MCF 10A (cell line): Measurements from ENCODE around the gene HHLA2. TPM values are rescaled to one million over a fixed set of nuclear protein-coding genes. Genes with fewer than 3 reads are reported as not detected.

Experiments used
- BruUV-seq: library from RNA; stranded (reverse); fragments of 400-500 nt; replicated peaks from 2 replicates; lab custom pipeline; 2021; lab: Mats Ljungman, UMichigan
- CTCF ChIA-PET: fragments of 300-600 bp; sonication (Branson Sonifier 250); formaldehyde crosslinking; extraction: SDS; loops from one replicate; lab custom pipeline; 2021; ENCODE audit warnings: antibody characterized with exemption, inconsistent platforms; lab: Yijun Ruan, JAX
- POLR2A ChIA-PET: fragments of 300-600, 350-650 bp; sonication (Branson Sonifier 250); formaldehyde crosslinking; extraction: SDS; loops from one replicate; lab custom pipeline; 2020; ENCODE audit warnings: antibody characterized with exemption, inconsistent platforms; lab: Yijun Ruan, JAX
- DNase-seq: peaks from one replicate; pipeline ENCODE4 v3.0.0-alpha.2; 2018; ENCODE audit not compliant: unreplicated experiment
- H3K27ac Mint-ChIP-seq: one replicate; pipeline ENCODE4 v1.8.0; 2022; ENCODE audit warnings: mild to moderate bottlenecking, low read depth, mixed read lengths; ENCODE audit not compliant: unreplicated experiment
- H3K27me3 Mint-ChIP-seq: one replicate; pipeline ENCODE4 v1.8.0; 2022; ENCODE audit warnings: mixed read lengths; ENCODE audit not compliant: insufficient read depth, unreplicated experiment
- H3K36me3 Mint-ChIP-seq: one replicate; pipeline ENCODE4 v1.8.0; 2022; ENCODE audit warnings: mild to moderate bottlenecking, moderate library complexity, mixed read lengths; ENCODE audit not compliant: insufficient read depth, unreplicated experiment
- H3K4me1 Mint-ChIP-seq: one replicate; pipeline ENCODE4 v1.8.0; 2022; ENCODE audit warnings: mixed read lengths; ENCODE audit not compliant: insufficient read depth, unreplicated experiment
- H3K4me3 Mint-ChIP-seq: one replicate; pipeline ENCODE4 v1.8.0; 2022; ENCODE audit warnings: mild to moderate bottlenecking, moderate library complexity, mixed read lengths; ENCODE audit not compliant: unreplicated experiment
- H3K9me3 Mint-ChIP-seq: one replicate; pipeline ENCODE4 v1.8.0; 2022; ENCODE audit warnings: mixed read lengths; ENCODE audit not compliant: unreplicated experiment
- intact Hi-C: fragments of 100-400 bp; cut with micrococcal nuclease; formaldehyde crosslinking; loops from 2 replicates; pipeline ENCODE4 v1.14.1; 2022
- total RNA-seq: library from RNA; stranded (reverse); gene quantifications from 2 replicates; pipeline ENCODE4 v1.2.3, GENCODE V29; 2022
- TF ChIP-seq, protein P1 (sequence below): fragments of 200-600 bp; IDR thresholded peaks from one replicate; pipeline ENCODE4 v1.8.0; 2022; ENCODE audit warnings: antibody characterized with exemption, mild to moderate bottlenecking; ENCODE audit not compliant: unreplicated experiment

HHLA2 gene
- total RNA-seq, 1 experiment from 2014 or later = not detected

DNA sequence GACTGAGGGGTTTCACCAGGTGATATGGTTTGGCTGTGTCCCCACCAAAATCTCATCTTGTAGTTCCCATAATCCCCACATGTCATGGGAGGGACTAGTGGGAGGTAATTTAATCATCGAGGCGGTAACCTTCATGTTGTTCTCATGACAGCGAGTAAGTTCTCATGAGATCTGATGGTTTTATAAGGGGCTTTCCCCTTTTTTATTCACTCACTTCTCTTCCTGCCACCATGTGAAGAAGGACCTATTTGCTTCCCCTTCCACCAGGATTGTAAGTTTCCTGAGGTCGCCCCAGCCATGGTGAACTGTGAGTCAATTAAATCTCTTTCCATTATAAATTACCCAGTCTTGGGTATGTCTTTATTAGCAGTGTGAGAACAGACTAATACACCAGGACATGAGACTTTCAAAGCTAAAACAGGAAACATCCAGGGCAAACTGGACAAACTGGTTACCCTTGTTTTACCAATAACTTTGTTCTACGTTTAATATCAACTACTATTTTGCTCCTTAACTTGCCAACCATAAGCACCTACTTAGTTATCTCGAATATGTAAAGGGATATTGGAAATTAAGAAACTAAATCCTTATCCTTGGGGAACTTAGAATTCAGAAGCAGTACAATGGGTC is 115.9 kb downstream of the HHLA2 start:
- Mint-ChIP-seq H3K27ac (no peak overlapping the region), H3K27me3 (no peaks in the 10 kb centered on the region)

GRCh38 chr3:108414007-108414406 is 117.7 kb downstream of the HHLA2 start:
- H3K4me3 Mint-ChIP-seq = no peak overlapping the region
- intact Hi-C loops = no loop called here
- DNase-seq = no peak
- ChIA-PET CTCF (no interaction called here), POLR2A (no interaction called here)
- H3K4me1 Mint-ChIP-seq = no peaks in the 10 kb centered on the region
- no TSS peak for BruUV-seq
- TF ChIP-seq, protein P1, sequence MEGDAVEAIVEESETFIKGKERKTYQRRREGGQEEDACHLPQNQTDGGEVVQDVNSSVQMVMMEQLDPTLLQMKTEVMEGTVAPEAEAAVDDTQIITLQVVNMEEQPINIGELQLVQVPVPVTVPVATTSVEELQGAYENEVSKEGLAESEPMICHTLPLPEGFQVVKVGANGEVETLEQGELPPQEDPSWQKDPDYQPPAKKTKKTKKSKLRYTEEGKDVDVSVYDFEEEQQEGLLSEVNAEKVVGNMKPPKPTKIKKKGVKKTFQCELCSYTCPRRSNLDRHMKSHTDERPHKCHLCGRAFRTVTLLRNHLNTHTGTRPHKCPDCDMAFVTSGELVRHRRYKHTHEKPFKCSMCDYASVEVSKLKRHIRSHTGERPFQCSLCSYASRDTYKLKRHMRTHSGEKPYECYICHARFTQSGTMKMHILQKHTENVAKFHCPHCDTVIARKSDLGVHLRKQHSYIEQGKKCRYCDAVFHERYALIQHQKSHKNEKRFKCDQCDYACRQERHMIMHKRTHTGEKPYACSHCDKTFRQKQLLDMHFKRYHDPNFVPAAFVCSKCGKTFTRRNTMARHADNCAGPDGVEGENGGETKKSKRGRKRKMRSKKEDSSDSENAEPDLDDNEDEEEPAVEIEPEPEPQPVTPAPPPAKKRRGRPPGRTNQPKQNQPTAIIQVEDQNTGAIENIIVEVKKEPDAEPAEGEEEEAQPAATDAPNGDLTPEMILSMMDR = no peak
- no peaks in the 10 kb centered on the region for H3K9me3 Mint-ChIP-seq
- no peaks in the 10 kb centered on the region for H3K27me3 Mint-ChIP-seq
- H3K36me3 Mint-ChIP-seq = no peaks in the 10 kb centered on the region
- no peak overlapping the region for H3K27ac Mint-ChIP-seq

More for the DNA sequence above, 115.9 kb downstream of the HHLA2 start:
- Mint-ChIP-seq H3K4me1 (no peaks in the 10 kb centered on the region), H3K4me3 (no peak overlapping the region), H3K36me3 (no peaks in the 10 kb centered on the region), H3K9me3 (no peaks in the 10 kb centered on the region)
- no peak for DNase-seq
- CTCF ChIA-PET = no interaction called here
- intact Hi-C loops = no loop called here
- POLR2A ChIA-PET = no interaction called here
- TF ChIP-seq, protein P1 = no peak
- BruUV-seq = no TSS peak

- Mint-ChIP-seq H3K27me3 (no peaks in the 10 kb centered on the region), H3K4me1 (peaks cover 6% of the 10 kb centered on the region), H3K27ac (no peak overlapping the region), H3K36me3 (no peaks in the 10 kb centered on the region), H3K4me3 (no peak overlapping the region), H3K9me3 (no peaks in the 10 kb centered on the region)
- no TSS peak for BruUV-seq
- POLR2A ChIA-PET = no interaction called here
- CTCF ChIA-PET = interaction anchor here (0.6 kb wide), 1 partner anchor 353 kb away, joined by 3 read pairs; no protein-coding TSS in a partner anchor
- DNase-seq = no peak
- TF ChIP-seq, protein P1 = no peak
- intact Hi-C loops = no loop called here
Measured at GRCh38 chr3:108415661-108416060, 119.3 kb downstream of the HHLA2 start.

GRCh38 chr3:108416111-108416869 is 119.9 kb downstream of the HHLA2 start:
- no TSS peak for BruUV-seq
- Mint-ChIP-seq H3K27ac (no peak overlapping the region), H3K4me3 (no peak overlapping the region), H3K36me3 (no peaks in the 10 kb centered on the region), H3K9me3 (no peaks in the 10 kb centered on the region), H3K4me1 (peaks cover 6% of the 10 kb centered on the region), H3K27me3 (no peaks in the 10 kb centered on the region)
- intact Hi-C loops = no loop called here
- POLR2A ChIA-PET = interaction anchor here (0.6 kb wide), 1 partner anchor 188 kb away, joined by 3 read pairs; no protein-coding TSS in a partner anchor
- TF ChIP-seq, protein P1 = no peak
- DNase-seq = no peak
- CTCF ChIA-PET = interaction anchor here (0.9 kb wide), 1 partner anchor 9 kb away, joined by 3 read pairs; no protein-coding TSS in a partner anchor
